NB4 (cell line): Measurements from ENCODE around the gene ZNF273.
"Not testable (repeated sequence)": the region's sequence is repeated elsewhere in the genome, so short reads cannot be mapped to it uniquely, and the experiment has no call there.

Experiments
- CTCF ChIP-seq: IDR thresholded peaks from one replicate; pipeline ENCODE4 v1.5.1; 2012; ENCODE audit warnings: low read depth, low read length
- MAX ChIP-seq: IDR thresholded peaks from 2 replicates; pipeline ENCODE4 v1.6.1; 2011; ENCODE audit warnings: low read depth, low read length
- POLR2A ChIP-seq: IDR thresholded peaks from 2 replicates; pipeline ENCODE4 v1.6.1; 2011; ENCODE audit warnings: mild to moderate bottlenecking; ENCODE audit not compliant: insufficient read length; ENCODE audit errors: extremely low read depth

- TF ChIP-seq MAX, CTCF, POLR2A: not testable (repeated sequence)
Measured at GRCh38 chr7:64950673-64951072, 47.6 kb downstream of the ZNF273 start.
